ENCODE measurements around the gene ZNF543. TPM values are rescaled to one million over a fixed set of nuclear protein-coding genes. Genes with fewer than 3 reads are reported as not detected.
"Not testable (repeated sequence)": the region's sequence is repeated elsewhere in the genome, so short reads cannot be mapped to it uniquely, and the experiment has no call there.

ZNF543 gene
- total and polyA plus RNA-seq, 7 donors, result 1.0 to 6.8 (median 6.7) TPM

DNA sequence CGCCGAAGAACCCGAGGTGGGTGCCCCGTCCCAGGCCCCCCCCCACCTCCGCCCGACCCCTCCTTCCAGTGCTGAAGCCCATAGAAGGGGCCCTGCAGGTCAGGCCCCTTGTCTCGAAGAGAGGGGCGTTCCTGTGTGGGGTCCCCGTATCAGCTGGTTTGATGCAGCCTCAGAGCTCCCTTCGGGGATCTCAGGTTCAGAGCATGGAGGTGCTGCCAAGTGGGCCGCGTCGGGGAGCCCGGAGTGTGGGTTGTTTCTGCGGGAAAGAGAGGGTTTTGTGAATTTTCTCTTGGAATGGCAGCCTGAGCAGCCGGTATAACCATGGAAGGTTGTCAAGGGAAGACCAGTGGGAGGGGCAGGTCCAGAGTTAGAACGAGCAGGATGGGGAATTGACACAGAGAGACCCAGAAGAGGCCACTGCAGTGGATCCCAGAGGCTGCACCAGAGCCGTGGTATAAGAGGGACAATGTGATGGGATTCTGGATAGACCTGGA lies 43.5 kb downstream of the ZNF543 start:
- H3K4me1 ChIP-seq, result no peaks in the 10 kb centered on the region
- peak; percentile 10 to 33 (median 18) for ATAC-seq
- H3K36me3 ChIP-seq (ENCODE audit: insufficient read depth in 1 of 2, low read depth in 1 of 2), result peaks cover 2 to 20% of the 10 kb centered on the region in 2 donors
- DNase-seq, result peak in 1 of 2 donors; percentile 56
- H3K27me3 ChIP-seq (ENCODE audit: insufficient read depth in 3 of 3, low read length in 2 of 3), result no peaks in the 10 kb centered on the region
- H3K4me3 ChIP-seq, result peak overlapping the region; percentile 91
- WGBS, 3 donors, result 0% methylated on average over 14 to 18 of the region's 18 CpGs
- intact Hi-C loops (cut with DNase I), result loop anchor here in 1 of 2 donors (1.0 kb wide), 1 partner anchor 83 kb away; the partner anchor contains the start of gene ZNF460
- H3K9me3 ChIP-seq, result no peaks in the 10 kb centered on the region
- H3K27ac ChIP-seq, result peak overlapping the region; percentile 98
- TF ChIP-seq, protein P1, sequence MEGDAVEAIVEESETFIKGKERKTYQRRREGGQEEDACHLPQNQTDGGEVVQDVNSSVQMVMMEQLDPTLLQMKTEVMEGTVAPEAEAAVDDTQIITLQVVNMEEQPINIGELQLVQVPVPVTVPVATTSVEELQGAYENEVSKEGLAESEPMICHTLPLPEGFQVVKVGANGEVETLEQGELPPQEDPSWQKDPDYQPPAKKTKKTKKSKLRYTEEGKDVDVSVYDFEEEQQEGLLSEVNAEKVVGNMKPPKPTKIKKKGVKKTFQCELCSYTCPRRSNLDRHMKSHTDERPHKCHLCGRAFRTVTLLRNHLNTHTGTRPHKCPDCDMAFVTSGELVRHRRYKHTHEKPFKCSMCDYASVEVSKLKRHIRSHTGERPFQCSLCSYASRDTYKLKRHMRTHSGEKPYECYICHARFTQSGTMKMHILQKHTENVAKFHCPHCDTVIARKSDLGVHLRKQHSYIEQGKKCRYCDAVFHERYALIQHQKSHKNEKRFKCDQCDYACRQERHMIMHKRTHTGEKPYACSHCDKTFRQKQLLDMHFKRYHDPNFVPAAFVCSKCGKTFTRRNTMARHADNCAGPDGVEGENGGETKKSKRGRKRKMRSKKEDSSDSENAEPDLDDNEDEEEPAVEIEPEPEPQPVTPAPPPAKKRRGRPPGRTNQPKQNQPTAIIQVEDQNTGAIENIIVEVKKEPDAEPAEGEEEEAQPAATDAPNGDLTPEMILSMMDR (IDR thresholded peaks at IDR 0.05), result no peak

DNA sequence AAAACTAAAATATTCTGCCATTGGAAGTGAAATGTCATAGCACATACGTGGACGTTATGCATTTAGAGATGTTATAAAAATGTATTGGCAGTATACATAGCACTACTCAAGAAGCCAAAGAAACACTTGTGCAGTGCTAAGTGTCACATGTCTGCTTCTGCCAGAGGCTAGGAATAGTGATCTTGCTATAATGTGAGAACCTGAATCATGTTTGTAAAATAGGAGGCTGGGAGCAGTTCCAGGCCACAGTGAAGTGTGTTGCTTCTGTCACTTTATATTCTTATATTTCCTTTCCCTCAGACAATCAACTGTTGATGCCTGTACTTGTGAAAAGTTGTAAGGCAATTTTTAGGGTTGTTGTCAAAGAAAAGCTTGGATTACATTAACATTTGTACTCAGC lies 46.5 kb downstream of the ZNF543 start:
- TF ChIP-seq, protein P1 (IDR thresholded peaks at IDR 0.05), result no peak
- Histone ChIP-seq H3K9me3 (no peaks in the 10 kb centered on the region), H3K27ac (peak overlapping the region; percentile 76), H3K4me1 (no peaks in the 10 kb centered on the region), H3K4me3 (no peak overlapping the region), H3K36me3 (ENCODE audit: insufficient read depth in 1 of 2, low read depth in 1 of 2) (peaks cover 0 to 26% of the 10 kb centered on the region in 2 donors), H3K27me3 (ENCODE audit: insufficient read depth in 3 of 3, low read length in 2 of 3) (no peaks in the 10 kb centered on the region)
- WGBS, 3 donors, result 31 to 71% (median 44%) methylated on average over 2 of the region's 2 CpGs
- intact Hi-C loops (cut with DNase I), result loop anchor here in 1 of 2 donors (2.0 kb wide), 1 partner anchor 22 kb away; the partner anchor contains the start of gene ZNF548
- no peak for DNase-seq
- peak in 3 of 4 donors; percentile 27 to 34 (median 31) for ATAC-seq

DNA sequence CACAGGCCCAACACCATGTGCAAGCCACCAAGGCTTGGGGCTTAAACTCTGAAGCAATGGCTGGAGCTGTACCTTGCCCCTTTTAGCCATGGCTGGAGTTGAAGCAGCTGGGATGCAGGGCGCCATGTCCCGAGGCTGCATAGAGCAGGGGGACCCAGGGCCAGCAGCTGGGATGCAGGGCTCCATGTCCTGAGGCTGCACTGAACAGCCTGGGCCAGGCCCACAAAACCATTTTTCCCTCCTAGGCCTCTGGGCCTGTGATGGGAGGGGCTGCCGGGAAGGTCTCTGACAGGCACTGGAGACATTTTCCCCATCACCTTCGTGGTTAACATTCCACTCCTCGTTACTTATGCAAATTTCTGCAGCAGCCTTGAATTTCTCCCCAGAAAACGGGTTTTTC lies 53.9 kb downstream of the ZNF543 start:
- TF ChIP-seq, protein P1 (IDR thresholded peaks at IDR 0.05), result no peak
- WGBS, 3 donors, result 97 to 98% (median 98%) methylated on average over 6 of the region's 6 CpGs
- ATAC-seq, result no peak
- no peaks in the 10 kb centered on the region for H3K27me3 ChIP-seq (ENCODE audit: insufficient read depth in 3 of 3, low read length in 2 of 3)
- peaks cover 21 to 70% of the 10 kb centered on the region in 2 donors for H3K36me3 ChIP-seq (ENCODE audit: insufficient read depth in 1 of 2, low read depth in 1 of 2)
- DNase-seq, result no peak
- H3K4me3 ChIP-seq, result no peak overlapping the region
- intact Hi-C loops (cut with DNase I), result no loop called here
- H3K9me3 ChIP-seq, result peaks cover 33% of the 10 kb centered on the region
- no peaks in the 10 kb centered on the region for H3K4me1 ChIP-seq
- no peak overlapping the region for H3K27ac ChIP-seq

DNA sequence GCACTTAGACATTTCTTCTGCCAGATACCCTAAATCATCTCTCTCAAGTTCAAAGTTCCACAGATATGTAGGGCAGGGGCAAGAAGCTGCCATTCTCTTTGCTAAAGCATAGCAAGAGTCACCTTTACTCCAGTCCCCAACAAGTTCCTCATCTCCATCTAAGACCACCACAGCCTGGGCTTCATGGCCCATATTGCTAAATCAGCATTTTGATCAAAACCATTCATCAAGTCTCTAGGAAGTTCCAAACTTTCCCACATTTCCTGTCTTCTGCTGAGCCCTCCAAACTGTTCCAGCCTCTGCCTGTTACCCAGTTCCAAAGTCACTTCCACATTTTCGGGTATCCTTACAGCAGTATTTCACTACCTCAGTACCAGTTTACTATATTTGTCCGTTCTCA lies 54.4 kb downstream of the ZNF543 start:
- H3K4me1 ChIP-seq; H3K27me3 ChIP-seq (ENCODE audit: insufficient read depth in 3 of 3, low read length in 2 of 3); H3K4me3 ChIP-seq; H3K27ac ChIP-seq; DNase-seq; intact Hi-C loops (cut with DNase I); ATAC-seq: not testable (repeated sequence)
- Histone ChIP-seq H3K36me3 (ENCODE audit: insufficient read depth in 1 of 2, low read depth in 1 of 2) (peaks cover 21 to 70% of the 10 kb centered on the region in 2 donors), H3K9me3 (peaks cover 38% of the 10 kb centered on the region)
- 98 to 100% (median 98%) methylated on average over 2 of the region's 2 CpGs for WGBS, 3 donors

DNA sequence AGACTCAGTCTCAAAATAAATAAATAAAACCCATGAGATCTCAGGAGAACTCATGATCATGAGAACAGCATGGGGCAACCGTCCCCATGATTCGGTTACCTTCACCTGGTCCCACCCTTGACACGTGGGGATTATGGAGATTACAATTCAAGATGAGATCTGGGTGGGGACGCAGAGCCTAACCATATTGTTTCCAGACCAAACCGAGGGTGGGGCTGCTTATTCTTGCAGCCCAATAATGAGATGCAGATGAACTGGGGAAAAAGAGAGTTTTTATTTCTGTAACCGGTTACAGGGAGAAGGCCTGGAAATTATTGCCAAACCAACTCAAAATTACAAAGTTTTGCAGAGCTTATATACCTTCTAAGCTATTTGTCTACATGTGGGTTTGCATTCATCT lies 55.9 kb downstream of the ZNF543 start:
- WGBS, 3 donors, result 93 to 97% (median 94%) methylated on average over 6 of the region's 6 CpGs

More for the DNA sequence above, 55.9 kb downstream of the ZNF543 start:
- H3K27me3 ChIP-seq (ENCODE audit: insufficient read depth in 3 of 3, low read length in 2 of 3), result no peaks in the 10 kb centered on the region
- H3K36me3 ChIP-seq (ENCODE audit: insufficient read depth in 1 of 2, low read depth in 1 of 2), result peaks cover 21 to 67% of the 10 kb centered on the region in 2 donors
- DNase-seq (no peak), ATAC-seq (no peak)
- peaks cover 38% of the 10 kb centered on the region for H3K9me3 ChIP-seq
- H3K4me1 ChIP-seq, result no peaks in the 10 kb centered on the region
- H3K4me3 ChIP-seq, result no peak overlapping the region
- TF ChIP-seq, protein P1 (IDR thresholded peaks at IDR 0.05), result no peak
- intact Hi-C loops (cut with DNase I), result no loop called here
- no peak overlapping the region for H3K27ac ChIP-seq

All from psoas muscle (tissue), 8 donors.